GM12875 (cell line): ENCODE results near the gene NYNRIN.
A peak's percentile ranks its signal among the peaks of the same experiment; 100 is the strongest.

ENCODE experiments used
- H3K4me3 ChIP-seq: one replicate; pipeline ENCODE4 v1.5.1; 2011; ENCODE audit warnings: low read depth, low read length, control low read depth
- TF ChIP-seq, protein P1 (sequence below): IDR thresholded peaks from 2 replicates; pipeline ENCODE4 v1.5.1; 2011; ENCODE audit warnings: low read depth, mild to moderate bottlenecking, control low read depth, inconsistent platforms, low read length, moderate library complexity, borderline replicate concordance; ENCODE audit not compliant: insufficient read depth

NYNRIN gene

DNA sequence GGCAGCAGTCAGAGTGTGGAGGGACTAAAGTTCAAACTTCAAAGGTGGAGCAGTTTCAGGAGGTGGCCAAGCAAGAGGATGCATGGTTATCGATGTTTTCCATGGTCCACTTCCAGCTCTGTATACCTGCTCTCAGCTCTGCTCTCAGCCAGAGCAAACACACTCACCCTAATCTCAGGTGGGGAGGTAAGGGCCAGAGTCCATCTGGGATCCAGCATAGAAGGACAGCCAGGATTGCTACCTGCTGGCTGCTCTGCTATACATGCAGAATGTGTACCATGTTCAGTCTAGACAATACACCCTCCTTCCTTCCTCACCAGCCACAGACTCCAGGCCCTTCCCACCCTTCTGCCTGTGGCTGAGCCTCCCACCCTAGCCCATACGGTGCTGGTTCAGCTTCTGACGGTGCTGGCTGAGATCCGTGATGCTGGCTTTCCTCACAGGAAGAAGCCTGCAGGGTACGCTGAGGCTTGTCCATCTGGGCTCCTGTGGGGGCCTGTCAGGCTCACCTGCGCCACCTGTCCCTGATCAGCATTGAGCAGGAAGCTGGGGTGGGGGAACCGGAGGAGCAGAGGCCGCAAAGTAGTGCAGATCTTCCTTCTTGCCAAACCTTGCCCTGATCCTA lies 28.2 kb downstream of the NYNRIN start:
- H3K4me3 ChIP-seq = no peak overlapping the region
- TF ChIP-seq, protein P1, sequence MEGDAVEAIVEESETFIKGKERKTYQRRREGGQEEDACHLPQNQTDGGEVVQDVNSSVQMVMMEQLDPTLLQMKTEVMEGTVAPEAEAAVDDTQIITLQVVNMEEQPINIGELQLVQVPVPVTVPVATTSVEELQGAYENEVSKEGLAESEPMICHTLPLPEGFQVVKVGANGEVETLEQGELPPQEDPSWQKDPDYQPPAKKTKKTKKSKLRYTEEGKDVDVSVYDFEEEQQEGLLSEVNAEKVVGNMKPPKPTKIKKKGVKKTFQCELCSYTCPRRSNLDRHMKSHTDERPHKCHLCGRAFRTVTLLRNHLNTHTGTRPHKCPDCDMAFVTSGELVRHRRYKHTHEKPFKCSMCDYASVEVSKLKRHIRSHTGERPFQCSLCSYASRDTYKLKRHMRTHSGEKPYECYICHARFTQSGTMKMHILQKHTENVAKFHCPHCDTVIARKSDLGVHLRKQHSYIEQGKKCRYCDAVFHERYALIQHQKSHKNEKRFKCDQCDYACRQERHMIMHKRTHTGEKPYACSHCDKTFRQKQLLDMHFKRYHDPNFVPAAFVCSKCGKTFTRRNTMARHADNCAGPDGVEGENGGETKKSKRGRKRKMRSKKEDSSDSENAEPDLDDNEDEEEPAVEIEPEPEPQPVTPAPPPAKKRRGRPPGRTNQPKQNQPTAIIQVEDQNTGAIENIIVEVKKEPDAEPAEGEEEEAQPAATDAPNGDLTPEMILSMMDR = no peak

DNA sequence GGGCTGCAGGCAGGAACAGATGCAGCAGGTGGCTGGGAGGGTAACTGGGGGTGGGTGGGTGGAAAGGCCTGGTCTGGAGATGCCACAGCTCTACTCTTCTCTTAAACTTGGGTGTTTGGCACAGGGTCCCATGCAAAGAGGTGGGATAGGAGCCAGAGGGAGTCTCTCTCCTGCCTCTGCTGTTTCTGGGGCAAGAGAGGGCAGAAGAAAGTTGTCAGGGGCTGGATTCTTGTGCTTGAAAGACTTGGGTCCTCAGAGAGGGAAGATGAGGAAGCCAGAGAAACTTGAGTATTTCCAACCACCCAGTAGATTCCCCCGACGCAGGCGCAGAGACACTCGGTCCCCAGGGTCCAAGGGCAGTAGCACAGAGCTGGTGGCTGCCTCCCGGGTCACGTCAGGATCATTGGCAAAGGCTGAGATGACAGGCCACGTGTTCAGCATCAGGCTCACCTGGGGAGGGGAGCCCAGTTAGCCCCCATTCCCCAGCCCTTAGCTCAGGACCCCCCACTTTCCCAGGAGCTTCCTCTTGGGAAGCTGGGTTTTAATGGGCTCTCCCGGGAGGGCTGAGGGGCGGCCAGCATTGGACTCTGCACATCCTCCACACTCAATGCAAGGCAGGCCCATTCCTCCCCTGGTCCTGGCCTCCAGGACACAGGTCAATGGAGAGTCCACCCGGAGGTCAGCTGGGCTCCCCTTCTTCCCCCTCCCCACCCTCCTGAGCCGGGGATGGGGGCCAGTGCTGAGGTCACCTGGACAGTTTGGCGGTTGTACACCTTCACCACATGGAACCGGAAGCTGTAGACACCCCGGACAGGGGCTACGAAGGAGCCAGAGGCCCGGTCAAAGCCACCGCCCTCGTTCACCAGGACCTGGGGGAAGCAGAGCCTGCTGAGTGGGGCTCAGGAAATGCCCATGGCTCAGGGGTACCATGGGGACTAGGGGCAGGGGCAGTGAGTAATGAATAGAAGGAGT lies 29.0 kb downstream of the NYNRIN start:
- TF ChIP-seq, protein P1 = no peak
- H3K4me3 ChIP-seq = no peak overlapping the region

DNA sequence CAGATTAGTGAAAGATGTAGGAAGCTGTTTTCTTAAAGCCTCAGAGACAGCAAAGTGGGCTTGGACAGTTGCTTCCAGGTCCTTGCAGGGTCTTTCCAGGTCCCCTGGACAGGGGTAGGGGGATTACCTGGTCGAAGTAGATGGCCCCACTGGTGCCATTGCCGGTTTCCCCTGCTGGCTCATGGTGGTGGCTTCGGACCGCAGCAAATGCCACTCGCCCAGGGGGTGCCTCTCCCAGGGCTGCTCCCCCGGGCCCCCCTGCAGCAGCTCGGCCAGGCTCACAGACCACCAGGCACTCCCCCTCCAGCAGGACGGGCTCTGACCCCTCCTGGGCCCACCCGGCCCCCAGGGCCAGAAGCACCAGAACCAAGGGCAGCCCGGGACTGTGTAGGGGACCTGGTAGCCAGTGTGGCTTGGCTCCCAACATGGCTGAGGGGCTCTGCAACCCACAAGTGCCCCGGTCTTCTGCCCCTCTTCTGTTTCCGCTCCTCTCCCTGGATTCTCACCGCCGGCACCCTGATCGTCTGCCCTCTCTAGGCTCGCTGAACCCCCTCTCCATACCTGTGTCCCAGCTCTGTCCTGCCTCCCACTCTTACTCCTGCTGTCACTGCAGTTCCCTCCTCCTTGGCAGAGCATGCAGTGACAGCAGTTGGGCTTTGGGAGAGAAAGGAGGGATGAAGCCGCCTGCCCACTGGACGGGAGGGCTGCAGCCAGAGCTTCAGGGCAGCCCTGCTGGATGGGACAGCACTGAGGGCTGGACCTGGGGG lies 30.0 kb downstream of the NYNRIN start:
- TF ChIP-seq, protein P1 = no peak
- H3K4me3 ChIP-seq = no peak overlapping the region

DNA sequence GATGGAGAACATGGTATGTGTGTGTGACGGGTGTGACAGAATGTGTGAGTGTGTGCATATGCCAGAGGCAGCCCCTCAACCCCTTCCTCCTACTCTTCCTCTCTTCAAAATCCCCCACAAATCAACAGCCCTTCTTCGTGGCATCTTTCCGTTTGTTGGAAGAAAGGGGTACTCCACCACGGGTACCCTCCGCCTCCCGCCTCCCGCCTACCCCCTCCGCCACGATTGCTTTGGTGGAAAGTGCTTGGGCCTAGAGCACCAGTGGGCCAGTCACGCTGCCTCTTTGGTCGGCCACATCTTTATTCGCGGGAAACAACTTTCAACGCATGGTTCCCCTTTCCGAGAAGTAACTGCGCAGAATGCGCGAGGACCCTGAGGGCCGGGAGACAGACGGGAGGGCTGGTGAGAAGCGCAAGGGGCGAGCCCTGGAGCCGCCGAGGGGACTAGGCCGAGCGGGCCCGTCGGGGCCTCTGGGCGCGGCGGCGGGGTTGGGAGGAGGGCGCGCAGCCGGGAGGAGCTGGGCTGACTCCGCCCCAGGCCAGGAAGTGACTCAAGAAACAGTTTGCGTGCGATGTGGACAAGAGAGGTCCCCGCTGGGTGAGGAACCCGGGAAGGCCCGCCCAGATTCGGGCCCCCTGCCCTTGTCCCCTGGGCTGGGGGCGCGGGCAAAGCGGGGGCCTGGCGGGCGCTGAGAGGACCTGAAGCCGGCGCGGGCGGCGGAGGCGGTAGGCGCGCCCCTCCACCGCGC lies 30.8 kb downstream of the NYNRIN start, which contains the start of the genes CBLN3 and KHNYN:
CBLN3 (minus strand) TSS at position 274 of the 748 bp plus-strand sequence. CDS start 614 bp downstream, outside the sequence.
KHNYN (plus strand) TSS at position 560 of the 748 bp plus-strand sequence. CDS start 777 bp downstream, outside the sequence.
- TF ChIP-seq, protein P1 = no peak
- H3K4me3 ChIP-seq = peak within 1 kb of the TSS; percentile 69

DNA sequence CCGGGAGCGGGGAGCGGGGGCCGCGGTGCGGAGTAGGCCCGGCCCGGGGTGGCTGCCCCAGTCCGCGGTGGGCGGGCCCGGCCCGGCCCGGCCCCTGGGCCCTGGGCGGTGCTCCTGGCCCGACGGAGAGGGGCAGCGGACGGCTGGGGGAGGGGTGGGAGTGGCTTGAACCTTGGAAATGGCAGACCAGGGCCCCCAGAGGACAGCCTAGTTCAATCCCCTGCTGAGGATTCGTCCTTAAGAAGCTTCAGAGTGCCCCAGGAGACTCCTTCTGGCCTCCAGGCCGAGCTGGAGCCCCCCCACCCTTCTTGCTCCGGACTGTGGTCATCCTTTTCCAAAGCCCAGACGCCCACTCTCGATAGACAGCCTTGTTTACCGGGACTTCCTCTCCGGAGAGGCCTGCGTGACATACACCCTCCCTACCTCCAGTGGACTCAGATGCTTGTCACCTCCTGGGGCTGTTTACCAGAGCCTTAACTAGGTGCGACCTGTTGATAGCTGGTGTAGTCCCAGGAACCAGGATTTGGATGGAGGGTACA lies 31.4 kb downstream of the NYNRIN start:
- TF ChIP-seq, protein P1 = no peak
- H3K4me3 ChIP-seq = peak overlapping the region; percentile 69

DNA sequence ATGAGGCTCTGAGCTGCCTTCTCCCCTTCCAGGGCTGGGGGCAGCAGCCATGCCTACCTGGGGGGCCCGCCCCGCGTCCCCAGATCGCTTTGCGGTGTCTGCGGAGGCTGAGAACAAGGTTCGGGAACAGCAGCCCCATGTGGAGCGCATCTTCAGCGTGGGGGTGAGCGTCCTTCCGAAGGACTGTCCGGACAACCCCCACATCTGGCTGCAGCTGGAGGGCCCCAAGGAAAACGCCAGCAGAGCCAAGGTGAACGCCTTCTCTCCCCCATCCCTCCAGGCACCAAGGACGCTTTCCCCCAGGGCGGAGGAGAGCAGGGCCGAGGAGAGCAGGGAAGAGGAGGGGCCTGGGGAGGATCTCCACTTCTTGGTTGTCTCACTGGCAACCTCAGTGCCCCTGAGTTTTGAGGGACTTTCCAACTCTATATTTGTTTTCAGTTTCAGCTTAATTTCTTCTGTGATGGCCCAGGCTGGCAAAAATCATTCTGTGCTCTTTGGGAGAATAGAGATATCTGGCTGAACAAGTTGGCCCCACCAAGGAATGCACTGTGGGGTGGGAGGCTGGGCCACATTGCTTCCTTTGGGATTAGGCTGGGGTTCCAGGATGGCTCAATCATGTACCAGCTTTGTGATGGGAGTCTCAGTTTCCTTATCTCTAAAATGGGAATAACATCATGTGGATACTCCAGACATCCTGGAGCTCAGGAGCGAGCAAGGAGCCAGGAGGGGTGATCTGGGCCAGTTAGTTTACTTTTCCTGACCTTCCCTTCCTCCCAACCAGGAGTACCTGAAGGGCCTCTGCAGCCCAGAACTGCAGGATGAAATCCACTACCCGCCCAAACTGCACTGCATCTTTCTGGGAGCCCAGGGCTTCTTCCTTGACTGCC lies 32.1 kb downstream of the NYNRIN start:
- TF ChIP-seq, protein P1 = no peak
- H3K4me3 ChIP-seq = peak overlapping the region; percentile 69
